ENCODE data around the gene ATP2A1. TPM values are rescaled to one million over a fixed set of nuclear protein-coding genes. Genes with fewer than 3 reads are reported as not detected.
"Not testable (repeated sequence)": the region's sequence is repeated elsewhere in the genome, so short reads cannot be mapped to it uniquely, and the experiment has no call there.

The ATP2A1 gene
- total RNA-seq, 2 donors from 2014 or later = 6.1 to 8.4 TPM

DNA sequence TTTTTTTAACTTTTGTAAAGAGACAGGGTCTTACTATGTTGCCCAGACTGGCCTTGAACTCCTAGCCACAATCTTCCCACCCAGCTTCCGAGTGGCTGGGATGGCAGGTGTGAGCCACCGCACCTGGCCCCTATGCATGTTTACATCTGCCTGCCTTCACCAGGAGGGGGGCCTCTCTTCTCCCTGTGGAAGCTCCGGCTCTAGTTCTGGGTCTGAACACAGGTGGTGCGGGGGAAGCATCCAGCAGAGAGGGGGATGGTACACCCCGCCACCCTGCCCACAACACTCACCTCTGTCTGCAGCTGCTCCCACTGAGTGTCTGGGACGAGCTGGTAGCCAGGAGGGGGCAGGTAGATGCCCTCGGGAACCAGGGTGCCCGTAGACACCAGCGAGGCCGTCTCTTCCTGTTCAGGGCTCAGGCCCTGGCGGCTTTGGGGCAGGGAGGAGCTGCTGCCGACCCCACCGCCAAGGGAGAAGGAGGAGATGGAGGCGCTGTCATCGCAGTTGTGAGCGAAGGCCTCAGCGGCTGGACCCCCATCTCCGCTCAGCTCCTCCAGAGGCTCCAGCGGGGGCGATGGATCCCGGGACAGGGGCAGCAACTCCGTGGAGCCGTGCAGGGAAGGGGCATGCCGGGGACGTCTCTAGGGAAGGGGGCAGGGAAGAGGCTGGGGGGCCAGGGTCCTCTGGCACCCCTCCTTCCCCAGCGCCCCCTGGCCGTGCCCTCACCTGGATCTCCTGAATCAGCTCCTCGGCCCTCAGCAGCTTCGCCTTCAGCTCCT is 35.8 kb downstream of the ATP2A1 start:
- H3K4me1 Mint-ChIP-seq (ENCODE audit: low read depth) = no peaks in the 10 kb centered on the region
- H3K4me3 Mint-ChIP-seq = no peak overlapping the region
- ATAC-seq (replicated peaks in 1 of 2) (no peak), DNase-seq (no peak)
- H3K9me3 Mint-ChIP-seq = no peaks in the 10 kb centered on the region
- peaks cover 8 to 9% of the 10 kb centered on the region in 2 donors for H3K36me3 Mint-ChIP-seq (ENCODE audit: insufficient read depth in 2 of 2)
- no peaks in the 10 kb centered on the region for H3K27me3 Mint-ChIP-seq (ENCODE audit: low read depth)
- H3K27ac Mint-ChIP-seq = no peak overlapping the region

DNA sequence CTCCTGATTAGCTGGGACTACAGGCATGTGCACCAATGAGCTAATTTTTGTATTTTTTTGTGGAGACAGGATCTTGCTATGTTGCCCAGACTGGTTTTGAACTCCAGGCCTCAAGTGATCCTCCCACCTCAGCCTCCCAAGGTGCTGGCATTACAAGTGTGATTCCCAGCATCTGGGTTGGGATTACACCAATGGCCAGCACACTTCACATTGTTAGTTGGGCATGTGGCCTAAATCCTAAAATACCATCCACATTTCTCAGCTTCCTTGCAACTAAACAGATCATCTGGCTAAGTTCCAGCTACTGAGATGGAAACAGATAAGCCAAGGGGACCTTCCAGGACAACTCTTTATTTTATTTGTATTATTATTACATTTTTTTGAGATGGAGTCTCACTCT is 36.9 kb downstream of the ATP2A1 start:
- Mint-ChIP-seq H3K27me3 (ENCODE audit: low read depth) (no peaks in the 10 kb centered on the region), H3K27ac (no peak overlapping the region), H3K36me3 (ENCODE audit: insufficient read depth in 2 of 2) (peaks cover 8 to 9% of the 10 kb centered on the region in 2 donors), H3K9me3 (no peaks in the 10 kb centered on the region), H3K4me1 (ENCODE audit: low read depth) (no peaks in the 10 kb centered on the region), H3K4me3 (no peak overlapping the region)
- DNase-seq (no peak), ATAC-seq (replicated peaks in 1 of 2) (no peak)

DNA sequence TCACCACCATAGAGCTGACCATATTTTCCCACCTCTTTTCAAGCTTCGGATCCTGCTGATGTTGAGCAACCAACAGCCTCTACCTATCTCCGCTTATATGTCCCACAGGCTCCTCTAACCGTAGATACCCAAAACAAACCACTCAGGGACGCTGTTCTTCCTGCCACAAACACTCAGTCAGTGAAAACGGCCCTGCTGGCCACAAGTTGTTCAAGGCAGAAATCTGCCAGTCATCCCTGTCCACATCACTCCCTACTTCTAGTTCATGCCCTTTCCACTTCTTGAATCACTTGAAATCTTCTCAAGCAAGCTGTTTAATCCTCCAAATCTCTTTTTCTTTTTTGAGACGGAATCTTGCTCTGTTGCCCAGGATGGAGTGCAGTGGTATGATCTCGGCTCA is 38.8 kb downstream of the ATP2A1 start:
- peaks cover 8 to 12% of the 10 kb centered on the region in 2 donors for H3K36me3 Mint-ChIP-seq (ENCODE audit: insufficient read depth in 2 of 2)
- DNase-seq = no peak
- ATAC-seq (replicated peaks in 1 of 2) = no peak

GRCh38 chr16:28918698-28919097 is 40.4 kb downstream of the ATP2A1 start:
- Mint-ChIP-seq H3K36me3 (ENCODE audit: insufficient read depth in 2 of 2) (peaks cover 5 to 10% of the 10 kb centered on the region in 2 donors), H3K9me3 (no peaks in the 10 kb centered on the region), H3K27ac (no peak overlapping the region), H3K4me1 (ENCODE audit: low read depth) (peaks cover 2% of the 10 kb centered on the region), H3K27me3 (ENCODE audit: low read depth) (no peaks in the 10 kb centered on the region), H3K4me3 (no peak overlapping the region)
- ATAC-seq (replicated peaks in 1 of 2) (no peak), DNase-seq (no peak)

More for the DNA sequence above, 38.8 kb downstream of the ATP2A1 start:
- no peak overlapping the region for H3K27ac Mint-ChIP-seq
- no peaks in the 10 kb centered on the region for H3K9me3 Mint-ChIP-seq
- H3K4me3 Mint-ChIP-seq = no peak overlapping the region
- H3K4me1 Mint-ChIP-seq (ENCODE audit: low read depth) = no peaks in the 10 kb centered on the region
- no peaks in the 10 kb centered on the region for H3K27me3 Mint-ChIP-seq (ENCODE audit: low read depth)

DNA sequence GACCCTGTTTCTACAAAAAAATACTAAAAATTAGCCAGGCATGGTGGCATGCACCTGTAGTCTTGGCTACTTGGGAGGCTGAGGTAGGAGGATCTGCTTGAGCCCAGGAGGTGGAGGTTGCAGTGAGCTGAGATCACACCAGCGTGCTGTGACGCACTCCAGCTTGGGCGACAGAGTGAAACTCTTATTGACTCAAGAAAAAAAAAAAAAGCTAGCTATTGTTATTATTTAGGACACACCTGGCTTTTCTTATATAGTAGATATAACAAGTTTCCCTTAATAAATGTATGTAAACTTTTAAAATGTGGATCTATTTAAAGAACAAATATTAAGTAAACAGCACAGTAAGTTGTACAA is 44.9 kb downstream of the ATP2A1 start:
- DNase-seq (no peak), ATAC-seq (replicated peaks in 1 of 2) (no peak)
- Mint-ChIP-seq H3K27me3 (ENCODE audit: low read depth) (no peaks in the 10 kb centered on the region), H3K9me3 (no peaks in the 10 kb centered on the region), H3K27ac (peak overlapping the region; percentile 9), H3K4me1 (ENCODE audit: low read depth) (peaks cover 20% of the 10 kb centered on the region), H3K4me3 (peak overlapping the region; percentile 33 to 45), H3K36me3 (ENCODE audit: insufficient read depth in 2 of 2) (peaks cover 0 to 9% of the 10 kb centered on the region in 2 donors)

- DNase-seq (no peak), ATAC-seq (replicated peaks in 1 of 2) (no peak)
- H3K27ac Mint-ChIP-seq = peak overlapping the region; percentile 9
- H3K4me1 Mint-ChIP-seq (ENCODE audit: low read depth) = peaks cover 20% of the 10 kb centered on the region
- H3K4me3 Mint-ChIP-seq = peak overlapping the region; percentile 94 to 98
- H3K36me3 Mint-ChIP-seq (ENCODE audit: insufficient read depth in 2 of 2) = peaks cover 0 to 9% of the 10 kb centered on the region in 2 donors
- H3K9me3 Mint-ChIP-seq = no peaks in the 10 kb centered on the region
- no peaks in the 10 kb centered on the region for H3K27me3 Mint-ChIP-seq (ENCODE audit: low read depth)
Observed at GRCh38 chr16:28923652-28924398, 45.5 kb downstream of the ATP2A1 start.

DNA sequence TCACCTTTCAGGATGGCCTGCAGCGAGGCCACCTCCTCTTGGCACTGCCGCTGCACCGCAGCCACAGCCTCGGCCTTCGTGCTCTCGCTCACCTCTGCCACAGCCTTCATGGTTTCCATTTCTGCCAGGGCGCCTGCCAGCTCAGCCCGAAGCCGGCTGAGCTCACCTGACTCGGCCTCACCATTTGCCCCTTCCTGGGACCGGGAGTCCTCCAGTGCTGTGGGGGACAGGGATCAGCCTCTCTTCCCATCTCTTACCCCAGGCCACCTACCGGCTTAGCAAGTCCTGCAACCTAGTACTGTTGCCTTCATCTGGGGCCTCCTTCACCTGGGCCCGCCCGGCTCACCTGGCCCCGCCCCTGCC is 46.1 kb downstream of the ATP2A1 start:
- DNase-seq = no peak
- peaks cover 20% of the 10 kb centered on the region for H3K4me1 Mint-ChIP-seq (ENCODE audit: low read depth)
- peaks cover 0 to 7% of the 10 kb centered on the region in 2 donors for H3K36me3 Mint-ChIP-seq (ENCODE audit: insufficient read depth in 2 of 2)
- no peaks in the 10 kb centered on the region for H3K27me3 Mint-ChIP-seq (ENCODE audit: low read depth)
- peak overlapping the region; percentile 43 for H3K27ac Mint-ChIP-seq
- no peak for ATAC-seq (replicated peaks in 1 of 2)
- H3K9me3 Mint-ChIP-seq = no peaks in the 10 kb centered on the region
- peak overlapping the region; percentile 94 to 98 for H3K4me3 Mint-ChIP-seq

DNA sequence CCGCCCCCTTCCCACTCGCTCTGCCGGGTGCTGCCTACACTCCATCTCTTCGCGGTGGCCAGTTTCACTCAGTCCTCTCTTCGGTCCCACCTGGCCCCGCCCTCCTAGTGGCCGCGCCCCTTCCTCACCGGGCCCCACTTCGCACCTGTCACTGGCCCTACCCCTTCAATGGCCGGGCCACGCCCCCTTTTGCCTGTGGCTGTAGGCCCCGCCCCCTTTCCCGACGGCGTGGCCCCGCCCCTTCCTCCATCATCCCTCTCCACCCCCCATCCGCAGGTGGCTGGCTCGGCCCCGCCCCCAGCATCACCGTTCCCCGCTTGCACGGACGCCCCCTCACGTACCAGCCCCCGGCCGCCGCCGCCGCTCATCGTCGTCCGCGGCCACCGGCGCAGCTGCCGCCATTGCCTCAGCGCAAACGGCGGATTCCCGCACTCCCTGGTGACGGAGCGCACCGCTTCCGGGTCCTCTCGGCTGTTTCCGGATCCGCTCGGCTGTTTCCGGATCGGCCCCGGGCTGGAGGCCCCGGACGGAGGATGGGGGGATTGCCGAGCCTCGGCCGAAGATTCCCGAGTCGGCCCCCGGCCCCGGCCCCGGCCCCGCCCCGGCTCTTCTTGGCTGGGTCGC is 46.6 kb downstream of the ATP2A1 start, which contains the start of gene RABEP2:
RABEP2 (minus strand) TSS at position 477 of the 624 bp plus-strand sequence; CDS start at position 402, 75 bp downstream.
- H3K27me3 Mint-ChIP-seq (ENCODE audit: low read depth) = no peaks in the 10 kb centered on the region
- H3K36me3 Mint-ChIP-seq (ENCODE audit: insufficient read depth in 2 of 2) = peaks cover 0 to 7% of the 10 kb centered on the region in 2 donors
- H3K9me3 Mint-ChIP-seq = no peaks in the 10 kb centered on the region
- H3K4me3 Mint-ChIP-seq = peak within 1 kb of the TSS; percentile 94 to 98
- H3K4me1 Mint-ChIP-seq (ENCODE audit: low read depth) = peaks cover 20% of the 10 kb centered on the region
- peak within 1 kb of the TSS; percentile 99 for H3K27ac Mint-ChIP-seq
- DNase-seq (peak; percentile 97 to 99), ATAC-seq (replicated peaks in 1 of 2) (peak; percentile 87 to 88)

GRCh38 chr16:28925386-28926228 is 47.3 kb downstream of the ATP2A1 start:
- no peaks in the 10 kb centered on the region for H3K9me3 Mint-ChIP-seq
- peaks cover 0 to 7% of the 10 kb centered on the region in 2 donors for H3K36me3 Mint-ChIP-seq (ENCODE audit: insufficient read depth in 2 of 2)
- H3K4me1 Mint-ChIP-seq (ENCODE audit: low read depth) = peaks cover 24% of the 10 kb centered on the region
- ATAC-seq (replicated peaks in 1 of 2) (peak; percentile 80 to 82), DNase-seq (peak; percentile 89 to 93)
- peak overlapping the region; percentile 99 for H3K27ac Mint-ChIP-seq
- no peaks in the 10 kb centered on the region for H3K27me3 Mint-ChIP-seq (ENCODE audit: low read depth)
- peak overlapping the region; percentile 94 to 98 for H3K4me3 Mint-ChIP-seq

DNA sequence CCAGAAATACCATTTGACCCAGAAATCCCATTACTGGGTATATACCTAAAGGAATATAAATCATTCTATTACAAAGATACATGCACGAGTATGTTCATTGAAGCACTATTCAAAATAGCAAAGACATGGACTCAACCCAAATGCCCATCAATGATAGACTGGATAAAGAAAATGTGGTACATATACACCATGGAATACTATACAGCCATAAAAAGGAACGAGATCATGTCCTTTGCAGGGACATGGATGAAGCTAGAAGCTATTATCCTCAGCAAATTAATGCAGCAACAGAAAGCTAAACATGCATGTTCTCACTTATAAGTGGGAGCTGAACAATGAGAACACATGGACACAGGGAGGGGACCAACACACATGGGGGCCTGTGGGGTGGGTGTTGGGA is 48.0 kb downstream of the ATP2A1 start:
- Mint-ChIP-seq H3K4me3 (peak overlapping the region; percentile 94 to 98), H3K27ac (peak overlapping the region; percentile 99), H3K4me1 (ENCODE audit: low read depth) (peaks cover 29% of the 10 kb centered on the region)
- DNase-seq; ATAC-seq (replicated peaks in 1 of 2); H3K36me3 Mint-ChIP-seq (ENCODE audit: insufficient read depth in 2 of 2); H3K27me3 Mint-ChIP-seq (ENCODE audit: low read depth); H3K9me3 Mint-ChIP-seq: not testable (repeated sequence)

GRCh38 chr16:28927815-28928214 is 49.5 kb downstream of the ATP2A1 start:
- ATAC-seq (replicated peaks in 1 of 2) (no peak), DNase-seq (no peak)
- H3K27ac Mint-ChIP-seq = no peak overlapping the region
- no peaks in the 10 kb centered on the region for H3K27me3 Mint-ChIP-seq (ENCODE audit: low read depth)
- peaks cover 0 to 4% of the 10 kb centered on the region in 2 donors for H3K36me3 Mint-ChIP-seq (ENCODE audit: insufficient read depth in 2 of 2)
- H3K4me3 Mint-ChIP-seq = no peak overlapping the region
- no peaks in the 10 kb centered on the region for H3K9me3 Mint-ChIP-seq
- peaks cover 29% of the 10 kb centered on the region for H3K4me1 Mint-ChIP-seq (ENCODE audit: low read depth)

DNA sequence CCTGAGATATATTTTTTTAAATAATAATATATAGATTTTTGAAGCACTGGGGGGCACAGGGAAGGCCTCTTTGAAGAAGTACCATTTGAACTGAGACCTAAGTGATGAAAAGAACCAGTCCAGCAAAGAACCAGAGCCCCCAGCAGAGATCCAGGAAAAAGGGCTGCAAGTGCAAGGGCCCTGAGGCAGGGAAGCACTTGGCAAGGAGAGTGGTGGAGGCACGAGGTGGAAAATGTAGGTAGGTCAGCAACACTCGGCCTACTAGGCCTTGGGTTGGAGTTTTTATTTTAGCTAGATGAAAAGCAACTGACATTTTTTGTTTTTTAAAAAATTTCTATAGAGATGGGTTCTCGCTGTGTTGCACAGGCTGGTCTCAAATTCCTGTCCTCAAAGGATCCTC is 51.9 kb downstream of the ATP2A1 start:
- H3K27me3 Mint-ChIP-seq (ENCODE audit: low read depth) = no peaks in the 10 kb centered on the region
- DNase-seq (no peak), ATAC-seq (replicated peaks in 1 of 2) (no peak)
- peak overlapping the region; percentile 83 for H3K27ac Mint-ChIP-seq
- no peaks in the 10 kb centered on the region for H3K9me3 Mint-ChIP-seq
- peaks cover 17% of the 10 kb centered on the region for H3K4me1 Mint-ChIP-seq (ENCODE audit: low read depth)
- no peak overlapping the region for H3K4me3 Mint-ChIP-seq
- H3K36me3 Mint-ChIP-seq (ENCODE audit: insufficient read depth in 2 of 2) = peaks cover 0 to 4% of the 10 kb centered on the region in 2 donors

Data from activated T-cell treated with anti-CD3 and anti-CD28 coated beads, Interleukin-2, amount 50 U/mL, for 72 hours (primary cell).